GM13977 (cell line): ENCODE data around the gene ZSCAN20.

Experiments used
- DNase-seq: peaks from one replicate; pipeline ENCODE4 v3.0.0; 2012; ENCODE audit warnings: low spot score
- CTCF ChIP-seq: IDR thresholded peaks from 2 replicates; pipeline ENCODE4 v1.5.1; 2012; ENCODE audit warnings: mild to moderate bottlenecking, control low read depth; ENCODE audit not compliant: insufficient read depth; ENCODE audit errors: extremely low read depth, missing control alignments
- in situ Hi-C: fragments of 300-500 bp; cut with MboI; formaldehyde crosslinking; loops from one replicate; pipeline ENCODE4 v1.12.0; 2022; ENCODE audit warnings: low sequenced_read_pairs, low pct_unique_long_range_greater_than_20kb, mixed read lengths, inconsistent platforms; ENCODE audit not compliant: unreplicated experiment

ZSCAN20 gene

GRCh38 chr1:33488624-33489023 lies 16.2 kb downstream of the ZSCAN20 start:
- no peak for DNase-seq
- in situ Hi-C loops: no loop called here
- no peak for TF ChIP-seq CTCF

- no peak for DNase-seq
- TF ChIP-seq CTCF: no peak
- in situ Hi-C loops: no loop called here
These were observed 22.5 kb downstream of the ZSCAN20 start for GRCh38 chr1:33494929-33495328.

GRCh38 chr1:33497410-33497809 lies 25.0 kb downstream of the ZSCAN20 start:
- no peak for TF ChIP-seq CTCF
- no peak for DNase-seq
- in situ Hi-C loops: no loop called here

GRCh38 chr1:33500547-33500946 lies 28.1 kb downstream of the ZSCAN20 start:
- no peak for DNase-seq
- no peak for TF ChIP-seq CTCF
- in situ Hi-C loops: no loop called here

GRCh38 chr1:33501309-33501708 lies 28.9 kb downstream of the ZSCAN20 start:
- in situ Hi-C loops: no loop called here
- no peak for DNase-seq
- no peak for TF ChIP-seq CTCF

GRCh38 chr1:33501774-33502173 lies 29.3 kb downstream of the ZSCAN20 start:
- TF ChIP-seq CTCF: no peak
- in situ Hi-C loops: no loop called here
- no peak for DNase-seq

GRCh38 chr1:33502726-33503125 lies 30.3 kb downstream of the ZSCAN20 start:
- in situ Hi-C loops: no loop called here
- no peak for DNase-seq
- no peak for TF ChIP-seq CTCF
